GM19351 (cell line): Measurements from ENCODE around the gene NBEA.

Experiments used
- ATAC-seq: cut with Tn5 transposase; IDR thresholded peaks from one replicate; pipeline ENCODE4 v1.9.1; 2021; ENCODE audit warnings: mild to moderate bottlenecking, moderate library complexity; ENCODE audit not compliant: unreplicated experiment

NBEA gene

GRCh38 chr13:35164324-35164932 lies 222.4 kb downstream of the NBEA start:
- peak; percentile 61 for ATAC-seq

- no peak for ATAC-seq
Measured at GRCh38 chr13:35165205-35165604, 223.1 kb downstream of the NBEA start.

DNA sequence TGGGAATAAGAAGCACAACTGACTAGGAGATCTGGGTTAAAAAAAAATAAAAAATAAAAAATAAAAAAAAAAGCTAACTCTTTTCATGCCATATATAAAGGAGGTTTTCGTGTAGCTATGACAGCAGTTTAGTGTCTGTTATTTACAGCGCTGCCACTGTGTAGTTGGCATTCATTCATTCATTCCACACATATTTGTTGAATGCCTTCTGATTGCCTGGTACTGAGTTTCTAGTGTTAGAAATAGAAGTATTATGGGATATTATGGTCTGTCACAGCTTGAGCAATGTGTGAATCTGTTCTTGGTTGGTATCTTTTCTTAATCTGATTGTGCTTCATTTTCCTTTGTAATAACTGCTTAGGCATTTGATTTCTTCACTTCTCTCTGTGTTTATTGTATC lies 237.4 kb downstream of the NBEA start:
- no peak for ATAC-seq

DNA sequence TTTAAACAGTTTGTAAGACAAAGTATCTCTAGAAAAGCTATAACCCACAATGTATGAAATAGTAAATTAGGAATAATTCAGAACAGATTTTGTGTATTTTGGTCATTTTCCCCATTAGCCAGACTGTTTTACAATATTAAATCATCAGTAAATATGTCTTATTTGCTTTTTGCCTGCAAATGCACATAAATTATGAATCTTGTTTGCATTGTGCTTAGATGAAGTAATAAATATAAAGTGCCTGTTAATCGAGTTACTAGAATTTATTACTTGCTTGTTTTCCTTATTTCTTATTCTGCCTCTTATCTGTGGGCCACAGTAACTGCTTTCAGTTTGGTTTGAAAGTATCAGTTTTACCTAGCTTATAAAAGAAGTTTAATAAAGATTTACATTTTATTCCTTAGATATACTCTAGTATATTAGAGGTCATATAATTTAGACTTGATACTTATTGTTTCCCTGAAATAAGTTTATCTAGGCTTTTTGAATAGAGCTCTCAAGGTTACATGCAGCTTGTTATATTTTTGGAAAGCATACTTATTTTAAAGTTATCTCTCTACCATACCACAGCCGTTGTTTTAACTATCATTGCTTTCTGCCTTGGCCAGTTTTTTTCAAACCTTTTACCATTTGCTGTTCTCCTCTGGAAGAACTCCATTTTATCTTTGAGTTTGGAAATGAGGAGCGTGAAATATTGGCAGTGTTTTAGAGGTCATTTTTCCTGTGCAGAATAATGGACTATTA lies 238.0 kb downstream of the NBEA start:
- no peak for ATAC-seq

DNA sequence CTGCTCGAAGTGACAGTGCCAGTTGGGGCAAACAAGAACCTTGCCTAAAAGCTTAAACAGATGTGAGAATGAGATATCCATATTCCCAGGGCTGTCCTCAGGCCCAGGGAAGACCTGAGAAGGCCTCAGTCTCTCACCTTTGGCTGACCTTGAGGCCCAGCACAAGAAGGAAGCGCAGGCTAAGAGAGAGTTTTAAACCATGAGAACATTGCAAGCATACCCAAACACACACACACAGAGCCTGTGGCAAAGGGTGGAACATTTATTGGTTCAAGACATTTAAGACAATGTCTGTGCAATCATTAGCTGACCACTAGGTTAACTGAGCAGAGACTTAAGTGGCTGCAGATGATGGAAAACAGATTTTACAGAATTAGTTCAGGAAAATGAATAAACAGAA lies 248.2 kb downstream of the NBEA start:
- ATAC-seq, result no peak

- ATAC-seq, result no peak
Measured at GRCh38 chr13:35191883-35192282, 249.8 kb downstream of the NBEA start.

DNA sequence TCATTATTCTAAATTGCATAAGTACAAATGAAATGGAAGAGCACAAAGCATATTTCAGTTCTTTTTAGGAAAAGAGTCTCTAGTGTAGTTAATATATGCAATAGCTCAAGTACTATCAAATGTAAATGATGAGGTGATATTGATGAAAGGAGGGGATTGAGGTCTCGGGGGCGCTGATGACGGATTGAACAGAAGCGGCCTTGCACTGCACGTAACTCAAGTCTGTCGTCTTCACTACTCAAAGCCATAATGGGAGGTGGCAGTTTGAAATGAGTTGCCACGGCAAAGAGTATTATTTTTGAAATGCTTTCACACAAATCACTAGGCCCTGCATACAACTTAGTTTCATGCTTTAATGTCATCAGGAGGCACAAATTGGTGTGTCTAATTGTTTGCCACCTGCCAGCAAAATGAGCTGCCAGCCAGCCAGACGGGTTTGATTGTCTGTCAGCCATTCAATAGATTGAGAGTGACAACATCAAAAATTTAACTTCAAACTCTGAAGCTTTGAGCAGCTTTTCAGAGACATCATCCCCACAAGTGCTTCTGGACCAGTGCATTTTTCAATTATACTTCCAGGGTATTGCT lies 256.6 kb downstream of the NBEA start:
- ATAC-seq, result no peak

DNA sequence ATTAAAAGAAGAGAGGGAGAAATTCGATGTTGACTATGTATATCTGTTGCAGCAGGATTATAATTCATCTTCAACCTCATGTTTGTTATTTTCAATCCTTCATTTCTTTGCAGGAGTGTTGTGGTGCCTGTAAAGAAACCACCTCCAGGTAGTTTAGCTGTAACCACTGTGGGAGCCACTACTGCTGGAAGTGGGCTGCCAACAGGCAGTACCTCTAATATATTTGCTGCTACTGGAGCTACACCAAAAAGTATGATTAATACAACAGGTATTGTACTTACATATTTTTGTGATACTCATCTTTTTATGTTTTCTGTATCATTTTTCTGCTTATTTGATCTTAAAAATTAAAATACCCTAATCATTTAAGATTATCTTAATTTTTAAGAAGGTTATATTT lies 266.5 kb downstream of the NBEA start:
- no peak for ATAC-seq

DNA sequence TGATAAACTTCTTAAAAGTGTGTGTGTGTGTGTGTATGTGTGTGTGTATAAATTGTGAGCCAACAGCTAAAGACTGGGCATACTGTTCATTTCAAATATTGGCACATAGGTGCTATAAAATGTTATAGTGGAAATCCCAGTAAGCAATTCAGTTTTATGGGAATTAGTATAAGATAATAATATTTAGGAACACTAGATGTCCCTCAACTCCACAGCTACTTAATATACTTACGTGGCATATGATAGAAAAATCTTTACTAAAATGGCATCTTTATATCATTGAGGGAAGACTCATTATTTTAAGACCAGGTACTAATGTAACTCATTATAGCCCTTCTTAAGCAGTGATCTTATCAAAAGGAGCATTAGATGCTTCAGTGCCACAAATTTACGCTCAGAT lies 268.2 kb downstream of the NBEA start:
- no peak for ATAC-seq

GRCh38 chr13:35211949-35212348 lies 269.9 kb downstream of the NBEA start:
- no peak for ATAC-seq

GRCh38 chr13:35213911-35214310 lies 271.8 kb downstream of the NBEA start:
- ATAC-seq, result no peak

DNA sequence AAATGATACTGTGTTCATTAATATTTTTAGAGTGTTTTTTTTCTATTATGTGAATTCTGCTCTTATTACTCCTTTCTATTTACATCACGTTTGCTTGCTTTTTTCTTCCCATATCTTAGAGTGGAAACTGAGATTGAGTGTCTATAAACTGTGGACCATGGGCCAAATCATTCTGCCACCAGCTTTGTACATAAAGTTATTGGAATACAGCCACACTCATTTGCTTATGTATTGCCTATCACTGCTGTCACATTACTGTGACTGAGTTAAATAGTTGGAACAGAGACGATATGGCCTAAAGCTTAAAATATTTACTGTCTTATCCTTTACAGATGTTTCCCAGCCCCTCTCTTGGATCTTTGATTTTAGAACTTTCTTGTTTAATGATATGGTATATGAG lies 274.1 kb downstream of the NBEA start:
- no peak for ATAC-seq

- no peak for ATAC-seq
Measured at GRCh38 chr13:35219021-35219420, 277.0 kb downstream of the NBEA start.

DNA sequence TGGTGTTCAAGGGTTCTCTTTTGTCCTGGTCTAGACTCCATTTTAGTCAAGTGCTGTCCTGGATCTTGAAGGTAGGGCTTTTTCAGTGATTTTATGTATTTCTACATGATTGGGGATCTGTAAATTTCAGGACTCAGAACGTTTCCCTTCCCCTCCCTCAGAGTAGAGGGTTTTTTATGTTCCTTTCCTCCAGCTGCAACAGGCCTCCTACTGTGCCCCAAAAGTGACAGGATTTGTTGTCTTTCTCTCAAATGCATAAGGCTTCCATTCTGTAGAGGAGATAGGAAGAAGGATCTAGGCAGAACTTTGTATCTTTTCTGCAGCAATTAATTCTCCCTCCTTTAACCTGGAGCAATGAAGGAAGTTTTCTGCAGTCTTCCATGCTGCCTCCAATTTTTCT lies 283.1 kb downstream of the NBEA start:
- no peak for ATAC-seq

- no peak for ATAC-seq
Measured at GRCh38 chr13:35225582-35225981, 283.5 kb downstream of the NBEA start.

- no peak for ATAC-seq
Measured at GRCh38 chr13:35228536-35228935, 286.5 kb downstream of the NBEA start.

- no peak for ATAC-seq
Measured at GRCh38 chr13:35231426-35231825, 289.4 kb downstream of the NBEA start.

- ATAC-seq, result no peak
Measured at GRCh38 chr13:35238274-35238673, 296.2 kb downstream of the NBEA start.

DNA sequence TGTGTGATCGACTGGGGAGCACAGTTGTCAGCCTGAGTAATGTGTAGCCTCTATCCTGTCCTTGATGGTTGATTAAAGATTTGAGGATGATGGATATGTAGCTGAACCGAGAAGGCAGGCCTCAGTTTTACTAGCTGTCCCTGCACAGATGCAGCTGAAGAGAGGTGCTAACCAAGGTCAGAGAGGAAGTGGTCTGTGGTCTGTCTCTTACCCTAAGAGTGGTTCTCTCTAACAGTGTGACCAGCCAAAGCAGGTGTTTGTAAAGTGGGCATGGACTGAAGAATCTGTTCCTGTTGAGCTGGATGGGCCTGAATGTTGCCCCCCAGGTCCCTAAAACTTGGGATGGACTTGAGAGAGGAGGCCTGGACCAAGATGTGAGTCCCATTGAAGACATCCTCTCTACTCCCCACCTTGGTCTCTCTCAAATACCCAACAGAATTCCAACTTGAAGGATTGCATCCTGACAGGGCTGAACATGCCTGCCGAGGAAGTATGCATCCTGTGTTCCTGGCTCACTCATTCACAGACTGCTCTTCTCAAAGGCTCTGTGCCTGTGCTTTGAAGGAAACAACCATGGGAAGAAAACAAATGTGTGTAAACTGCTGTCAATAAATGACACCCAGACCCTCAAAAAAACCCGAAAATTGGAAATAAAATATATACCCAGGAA lies 310.6 kb downstream of the NBEA start:
- peak; percentile 94 for ATAC-seq

GRCh38 chr13:35255241-35255640 lies 313.2 kb downstream of the NBEA start:
- no peak for ATAC-seq

DNA sequence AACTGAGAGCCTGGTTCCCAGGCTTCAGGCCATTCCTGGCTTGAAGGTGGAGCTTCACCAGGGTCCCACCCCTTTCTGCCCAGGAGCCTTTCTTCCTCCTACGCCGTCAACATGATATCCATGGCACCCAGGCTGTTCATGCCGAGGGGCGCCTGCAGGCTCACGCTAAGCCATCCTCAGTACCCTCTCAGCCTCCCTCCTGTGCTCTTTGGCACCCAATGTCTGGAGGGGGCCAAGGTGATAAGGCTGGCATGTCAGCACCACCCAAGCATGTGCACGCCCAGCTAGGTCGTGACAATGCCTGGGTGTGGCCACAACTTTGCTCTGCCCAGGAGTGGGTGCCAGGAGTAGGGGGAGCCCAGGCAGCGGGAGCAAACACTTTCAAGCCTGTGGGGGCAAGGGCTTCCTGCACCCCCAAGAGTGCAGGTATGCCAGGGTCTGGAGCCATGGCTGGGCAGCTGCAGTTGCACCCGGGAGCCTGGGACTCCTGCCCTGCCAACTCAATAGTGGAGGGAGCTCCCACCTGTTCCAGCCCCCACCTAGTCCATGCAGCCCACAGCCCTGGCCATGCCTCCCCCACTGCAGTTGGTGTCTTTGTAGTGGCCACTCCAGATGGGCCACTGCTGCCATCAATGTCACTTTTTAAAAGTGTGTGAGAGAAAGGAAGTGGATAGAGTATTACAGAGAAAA lies 314.5 kb downstream of the NBEA start:
- no peak for ATAC-seq
